GM23248 (cell line): Measurements from ENCODE around the gene TRIO. TPM values are rescaled to one million over a fixed set of nuclear protein-coding genes. Genes with fewer than 3 reads are reported as not detected.
A peak's percentile ranks its signal among the peaks of the same experiment; 100 is the strongest.

ENCODE experiments used
- DNase-seq: peaks from one replicate; pipeline ENCODE4 v3.0.0-alpha.2; 2015
- H2AFZ ChIP-seq: fragments of 200-600 bp; sonication (generic); 2 replicates; pipeline ENCODE4 v1.6.1; 2016; ENCODE audit warnings: antibody characterized with exemption
- H3F3A ChIP-seq: fragments of 200-600 bp; sonication (generic); 2 replicates; pipeline ENCODE4 v1.6.1; 2016; ENCODE audit warnings: mild to moderate bottlenecking, antibody characterized with exemption, mixed run types; ENCODE audit not compliant: insufficient read depth
- H3K27ac ChIP-seq: fragments of 200-600 bp; sonication (generic); 2 replicates; pipeline ENCODE4 v1.5.1; 2016; ENCODE audit warnings: mild to moderate bottlenecking
- H3K27me3 ChIP-seq: fragments of 200-600 bp; sonication (generic); replicated peaks from 2 replicates; pipeline ENCODE4 v1.6.1; 2016; ENCODE audit warnings: mild to moderate bottlenecking; ENCODE audit not compliant: insufficient read depth
- H3K36me3 ChIP-seq: fragments of 200-600 bp; sonication (generic); 2 replicates; pipeline ENCODE4 v1.6.1; 2016; ENCODE audit warnings: low read depth, mild to moderate bottlenecking
- H3K4me1 ChIP-seq: fragments of 200-600 bp; sonication (generic); 2 replicates; pipeline ENCODE4 v1.6.1; 2016; ENCODE audit warnings: mild to moderate bottlenecking; ENCODE audit not compliant: insufficient read depth
- H3K4me2 ChIP-seq: fragments of 200-600 bp; sonication (generic); one replicate; pipeline ENCODE4 v1.6.1; 2016; ENCODE audit warnings: mild to moderate bottlenecking; ENCODE audit not compliant: unreplicated experiment
- H3K4me3 ChIP-seq: fragments of 200-600 bp; sonication (generic); 2 replicates; pipeline ENCODE4 v1.5.1; 2016; ENCODE audit warnings: mild to moderate bottlenecking
- H3K79me2 ChIP-seq: fragments of 200-600 bp; sonication (generic); 2 replicates; pipeline ENCODE4 v1.6.1; 2016; ENCODE audit warnings: mild to moderate bottlenecking; ENCODE audit not compliant: insufficient read depth
- H3K9ac ChIP-seq: fragments of 200-600 bp; sonication (generic); 2 replicates; pipeline ENCODE4 v1.6.1; 2016; ENCODE audit warnings: mild to moderate bottlenecking
- H3K9me2 ChIP-seq: fragments of 200-600 bp; sonication (generic); 2 replicates; pipeline ENCODE4 v1.6.1; 2016; ENCODE audit warnings: mixed run types, mild to moderate bottlenecking, moderate library complexity; ENCODE audit not compliant: insufficient read depth
- H3K9me3 ChIP-seq: fragments of 200-600 bp; sonication (generic); one replicate; pipeline ENCODE4 v1.6.1; 2017; ENCODE audit warnings: low read depth
- H4K20me1 ChIP-seq: fragments of 200-600 bp; sonication (generic); 2 replicates; pipeline ENCODE4 v1.6.0; 2016; ENCODE audit not compliant: insufficient read depth
- EZH2 ChIP-seq: fragments of 200-600 bp; sonication (generic); IDR thresholded peaks from 2 replicates; pipeline ENCODE4 v1.6.1; 2018; ENCODE audit warnings: antibody characterized with exemption, mild to moderate bottlenecking; ENCODE audit not compliant: insufficient read depth, poor library complexity, severe bottlenecking
- EZH2phosphoT487 ChIP-seq: fragments of 200-600 bp; sonication (generic); IDR thresholded peaks from 2 replicates; pipeline ENCODE4 v1.6.1; 2018; ENCODE audit warnings: antibody characterized with exemption, moderate library complexity, mild to moderate bottlenecking, low read depth; ENCODE audit not compliant: insufficient read depth
- WGBS, 2 experiments: methylation state at CpG; one replicate each; pipeline ENCODE4 v1.1.6; 2015 to 2017; ENCODE audit warnings: low lambda C conversion rate in 2 of 2, low coverage in 1 of 2; ENCODE audit errors: missing lambda C conversion rate in 2 of 2; 5-methylcytosine and 5-hydroxymethylcytosine counted together
- in situ Hi-C: fragments of 300-500 bp; cut with MboI; formaldehyde crosslinking; loops from 2 replicates; pipeline ENCODE4 v1.15.0; 2020
- polyA plus RNA-seq: library from polyadenylated mRNA; unstranded; fragments of >200 nt; fragmentation: Nextera tagmentation; extraction: Ambion mirVana; gene quantifications from 2 replicates; pipeline ENCODE4 v1.2.1, GENCODE V29; 2016
- total RNA-seq: library from RNA; depleted of rRNA; stranded (reverse); fragments of >200 nt; shearing (Covaris generic); gene quantifications from 2 replicates; pipeline ENCODE4 v1.2.3, GENCODE V29; 2014

The TRIO gene
- total and polyA plus RNA-seq, 2 experiments from 2014 or later = 28.1 to 198 TPM

GRCh38 chr5:14101922-14102321 lies 41.2 kb upstream of the TRIO start:
- Histone ChIP-seq H3K79me2 (no peaks in the 10 kb centered on the region; the same call in 1 of the 2 replicates), H3K27ac (peak overlapping the region; percentile 44), H3K36me3 (no peaks in the 10 kb centered on the region), H3K9me2 (no peaks in the 10 kb centered on the region), H3F3A (peaks cover 53% of the 10 kb centered on the region), H3K4me1 (peaks cover 32% of the 10 kb centered on the region), H3K4me2 (no peak overlapping the region), H3K9ac (no peak overlapping the region), H2AFZ (peak overlapping the region; percentile 56), H3K4me3 (no peak overlapping the region), H3K9me3 (peaks cover 3% of the 10 kb centered on the region), H3K27me3 (no peaks in the 10 kb centered on the region), H4K20me1 (no peaks in the 10 kb centered on the region)
- TF ChIP-seq EZH2 = no peak
- no peak for TF ChIP-seq EZH2phosphoT487
- DNase-seq = peak; percentile 55
- WGBS, 2 experiments = 10 to 26% methylated on average over 2 of the region's 2 CpGs
- in situ Hi-C loops = no loop called here

- no peaks in the 10 kb centered on the region for H4K20me1 ChIP-seq
- TF ChIP-seq EZH2 = no peak
- no peak for TF ChIP-seq EZH2phosphoT487
- DNase-seq = peak; percentile 24
- no peak overlapping the region for H3K4me3 ChIP-seq
- no peaks in the 10 kb centered on the region for H3K27me3 ChIP-seq
- H3F3A ChIP-seq = peaks cover 54% of the 10 kb centered on the region
- H3K4me2 ChIP-seq = no peak overlapping the region
- H2AFZ ChIP-seq = peak overlapping the region; percentile 56
- peaks cover 35% of the 10 kb centered on the region for H3K4me1 ChIP-seq
- 3 to 22% methylated on average over 1 of the region's 1 CpG for WGBS, 2 experiments
- H3K9me2 ChIP-seq = no peaks in the 10 kb centered on the region
- no peaks in the 10 kb centered on the region for H3K9me3 ChIP-seq
- peaks cover 6% of the 10 kb centered on the region; the same call in 1 of the 2 replicates for H3K79me2 ChIP-seq
- no peak overlapping the region for H3K9ac ChIP-seq
- peak overlapping the region; percentile 44 for H3K27ac ChIP-seq
- H3K36me3 ChIP-seq = no peaks in the 10 kb centered on the region
- in situ Hi-C loops = no loop called here
Measured at GRCh38 chr5:14102666-14103065, 40.5 kb upstream of the TRIO start.

GRCh38 chr5:14105718-14106410 lies 37.3 kb upstream of the TRIO start:
- peak; percentile 90 for DNase-seq
- no peaks in the 10 kb centered on the region for H4K20me1 ChIP-seq
- peaks cover 71% of the 10 kb centered on the region for H3F3A ChIP-seq
- H2AFZ ChIP-seq = no peak overlapping the region
- peak overlapping the region; percentile 20 for H3K4me2 ChIP-seq
- no peaks in the 10 kb centered on the region for H3K36me3 ChIP-seq
- TF ChIP-seq EZH2phosphoT487 = no peak
- TF ChIP-seq EZH2 = no peak
- 6 to 43% methylated on average over 1 to 2 of the region's 2 CpGs for WGBS, 2 experiments
- peaks cover 58% of the 10 kb centered on the region for H3K4me1 ChIP-seq
- no peaks in the 10 kb centered on the region for H3K27me3 ChIP-seq
- no peaks in the 10 kb centered on the region for H3K9me3 ChIP-seq
- no peak overlapping the region for H3K9ac ChIP-seq
- H3K27ac ChIP-seq = peak overlapping the region; percentile 44
- no peaks in the 10 kb centered on the region for H3K9me2 ChIP-seq
- H3K79me2 ChIP-seq = peaks cover 10% of the 10 kb centered on the region; the same call in 1 of the 2 replicates
- in situ Hi-C loops = no loop called here
- no peak overlapping the region for H3K4me3 ChIP-seq

GRCh38 chr5:14107536-14107935 lies 35.6 kb upstream of the TRIO start:
- WGBS, 2 experiments = 79 to 81% methylated on average over 8 of the region's 8 CpGs
- no peak overlapping the region for H3K4me2 ChIP-seq
- H3K4me3 ChIP-seq = no peak overlapping the region
- H3K79me2 ChIP-seq = peaks cover 24% of the 10 kb centered on the region
- no peak overlapping the region for H3K9ac ChIP-seq
- TF ChIP-seq EZH2 = no peak
- no peak for TF ChIP-seq EZH2phosphoT487
- H3K27me3 ChIP-seq = no peaks in the 10 kb centered on the region
- peak; percentile 28 for DNase-seq
- peaks cover 3% of the 10 kb centered on the region for H3K9me3 ChIP-seq
- peaks cover 55% of the 10 kb centered on the region for H3K4me1 ChIP-seq
- no peaks in the 10 kb centered on the region for H3K9me2 ChIP-seq
- in situ Hi-C loops = no loop called here
- H4K20me1 ChIP-seq = no peaks in the 10 kb centered on the region
- peak overlapping the region; percentile 98 for H3K27ac ChIP-seq
- no peaks in the 10 kb centered on the region for H3K36me3 ChIP-seq
- H3F3A ChIP-seq = peaks cover 75% of the 10 kb centered on the region
- no peak overlapping the region for H2AFZ ChIP-seq
